ENCODE measurements around the gene TMPRSS11E.

TMPRSS11E gene

DNA sequence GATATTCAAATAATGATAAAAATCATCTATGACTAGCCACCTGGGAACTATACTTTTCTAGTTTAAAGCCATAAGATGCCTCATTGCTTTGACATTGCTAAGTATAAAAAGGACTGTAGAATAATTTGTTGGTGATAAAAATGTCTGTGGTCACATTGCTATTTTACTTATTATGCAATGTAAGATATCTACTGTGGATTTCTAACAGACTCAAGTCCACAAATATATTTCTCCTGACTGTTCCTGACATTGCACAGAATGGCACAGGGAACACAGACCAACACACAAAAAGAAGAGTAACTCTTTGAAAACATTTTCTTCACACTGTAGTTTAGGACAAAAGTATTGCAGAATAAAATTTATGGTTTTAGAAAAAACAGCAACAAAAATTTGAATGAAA lies 2.2 kb upstream of the TMPRSS11E start:
- peaks cover 11% of the 10 kb centered on the region for H3K4me1 ChIP-seq (ENCODE audit: insufficient read depth, low read length, poor library complexity, severe bottlenecking)
- H3K4me3 ChIP-seq (ENCODE audit: low read length, poor library complexity, severe bottlenecking): no peak overlapping the region
- H3K79me2 ChIP-seq (ENCODE audit: insufficient read depth, low read length): no peaks in the 10 kb centered on the region
- no peaks in the 10 kb centered on the region for H3K27me3 ChIP-seq (ENCODE audit: insufficient read depth, low read length, poor library complexity, severe bottlenecking)
- no peak overlapping the region for H2AFZ ChIP-seq (ENCODE audit: low read length)
- no peak overlapping the region for H3K4me2 ChIP-seq (ENCODE audit: low read depth, low read length, poor library complexity, severe bottlenecking)
- H3K9ac ChIP-seq (ENCODE audit: low read depth, low read length, poor library complexity, severe bottlenecking): no peak overlapping the region
- TF ChIP-seq, protein P1, sequence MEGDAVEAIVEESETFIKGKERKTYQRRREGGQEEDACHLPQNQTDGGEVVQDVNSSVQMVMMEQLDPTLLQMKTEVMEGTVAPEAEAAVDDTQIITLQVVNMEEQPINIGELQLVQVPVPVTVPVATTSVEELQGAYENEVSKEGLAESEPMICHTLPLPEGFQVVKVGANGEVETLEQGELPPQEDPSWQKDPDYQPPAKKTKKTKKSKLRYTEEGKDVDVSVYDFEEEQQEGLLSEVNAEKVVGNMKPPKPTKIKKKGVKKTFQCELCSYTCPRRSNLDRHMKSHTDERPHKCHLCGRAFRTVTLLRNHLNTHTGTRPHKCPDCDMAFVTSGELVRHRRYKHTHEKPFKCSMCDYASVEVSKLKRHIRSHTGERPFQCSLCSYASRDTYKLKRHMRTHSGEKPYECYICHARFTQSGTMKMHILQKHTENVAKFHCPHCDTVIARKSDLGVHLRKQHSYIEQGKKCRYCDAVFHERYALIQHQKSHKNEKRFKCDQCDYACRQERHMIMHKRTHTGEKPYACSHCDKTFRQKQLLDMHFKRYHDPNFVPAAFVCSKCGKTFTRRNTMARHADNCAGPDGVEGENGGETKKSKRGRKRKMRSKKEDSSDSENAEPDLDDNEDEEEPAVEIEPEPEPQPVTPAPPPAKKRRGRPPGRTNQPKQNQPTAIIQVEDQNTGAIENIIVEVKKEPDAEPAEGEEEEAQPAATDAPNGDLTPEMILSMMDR (conservative IDR thresholded peaks at IDR 0.05; ENCODE audit: low read length): no peak
- TF ChIP-seq EZH2phosphoT487 (IDR thresholded peaks at IDR 0.05; ENCODE audit: borderline replicate concordance): no peak
- H4K20me1 ChIP-seq (ENCODE audit: insufficient read depth, low read length, poor library complexity, severe bottlenecking): no peaks in the 10 kb centered on the region
- no peaks in the 10 kb centered on the region for H3K9me2 ChIP-seq (replicated peaks; ENCODE audit: low read depth, low read length)
- H3K9me3 ChIP-seq (ENCODE audit: insufficient read depth, low read depth, low read length): no peaks in the 10 kb centered on the region
- H3K36me3 ChIP-seq (ENCODE audit: insufficient read depth, low read length): no peaks in the 10 kb centered on the region
- H3F3A ChIP-seq (ENCODE audit: low read depth): no peaks in the 10 kb centered on the region

DNA sequence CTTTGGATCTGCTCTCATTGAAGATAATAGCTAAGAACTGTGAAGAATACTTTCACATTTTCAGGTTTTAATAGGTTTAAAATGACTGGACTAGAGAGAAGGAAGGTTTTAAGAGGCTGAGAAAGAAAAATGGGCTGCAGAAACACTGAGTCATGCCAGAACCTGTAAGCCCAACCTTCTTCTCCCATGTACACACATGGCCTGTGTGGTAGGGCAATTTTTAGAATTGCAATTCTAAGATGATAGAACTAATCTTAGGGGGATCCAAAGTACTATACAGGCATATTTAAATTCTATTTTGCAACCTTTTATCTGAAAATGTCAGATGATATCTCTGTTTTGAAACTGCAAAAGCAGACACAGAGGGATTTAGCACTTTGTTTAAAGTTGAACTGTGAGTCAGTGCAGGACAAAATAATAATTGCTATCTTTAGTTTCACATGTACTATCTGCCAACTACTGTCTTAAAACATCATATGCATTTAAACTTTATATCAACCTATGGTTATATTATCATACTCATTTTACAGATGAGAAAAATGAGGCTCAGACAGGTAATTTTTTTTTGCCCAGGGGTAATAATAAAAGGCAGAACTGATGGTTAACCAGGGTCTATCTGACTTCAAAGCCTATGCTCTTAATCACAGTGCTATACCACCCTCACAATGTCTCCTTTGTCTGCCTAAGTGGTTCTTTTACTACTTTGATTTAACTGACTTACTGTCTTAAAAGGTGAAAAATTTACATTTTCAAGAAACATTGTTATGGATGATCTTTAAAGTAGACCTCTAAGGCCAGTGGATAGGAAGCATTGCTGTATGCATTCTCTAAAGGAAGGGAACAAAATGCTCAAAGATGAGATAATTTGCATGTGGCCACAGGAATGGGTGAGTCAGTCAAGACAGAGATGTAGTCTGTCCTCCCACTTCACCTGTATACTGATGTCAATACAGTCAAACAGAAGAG lies 4.3 kb downstream of the TMPRSS11E start:
- Histone ChIP-seq H3K79me2 (ENCODE audit: insufficient read depth, low read length) (no peaks in the 10 kb centered on the region), H3K9me2 (replicated peaks; ENCODE audit: low read depth, low read length) (no peaks in the 10 kb centered on the region), H4K20me1 (ENCODE audit: insufficient read depth, low read length, poor library complexity, severe bottlenecking) (no peaks in the 10 kb centered on the region), H3K9me3 (ENCODE audit: insufficient read depth, low read depth, low read length) (no peaks in the 10 kb centered on the region), H3K4me2 (ENCODE audit: low read depth, low read length, poor library complexity, severe bottlenecking) (no peak overlapping the region), H3K4me3 (ENCODE audit: low read length, poor library complexity, severe bottlenecking) (no peak overlapping the region), H2AFZ (ENCODE audit: low read length) (peak overlapping the region; percentile 58; the same call in 1 of the 2 replicates), H3F3A (ENCODE audit: low read depth) (no peaks in the 10 kb centered on the region), H3K27me3 (ENCODE audit: insufficient read depth, low read length, poor library complexity, severe bottlenecking) (no peaks in the 10 kb centered on the region), H3K36me3 (ENCODE audit: insufficient read depth, low read length) (no peaks in the 10 kb centered on the region), H3K4me1 (ENCODE audit: insufficient read depth, low read length, poor library complexity, severe bottlenecking) (peaks cover 13% of the 10 kb centered on the region), H3K9ac (ENCODE audit: low read depth, low read length, poor library complexity, severe bottlenecking) (no peak overlapping the region)
- no peak for TF ChIP-seq EZH2phosphoT487 (IDR thresholded peaks at IDR 0.05; ENCODE audit: borderline replicate concordance)
- TF ChIP-seq, protein P1 (conservative IDR thresholded peaks at IDR 0.05; ENCODE audit: low read length): no peak

DNA sequence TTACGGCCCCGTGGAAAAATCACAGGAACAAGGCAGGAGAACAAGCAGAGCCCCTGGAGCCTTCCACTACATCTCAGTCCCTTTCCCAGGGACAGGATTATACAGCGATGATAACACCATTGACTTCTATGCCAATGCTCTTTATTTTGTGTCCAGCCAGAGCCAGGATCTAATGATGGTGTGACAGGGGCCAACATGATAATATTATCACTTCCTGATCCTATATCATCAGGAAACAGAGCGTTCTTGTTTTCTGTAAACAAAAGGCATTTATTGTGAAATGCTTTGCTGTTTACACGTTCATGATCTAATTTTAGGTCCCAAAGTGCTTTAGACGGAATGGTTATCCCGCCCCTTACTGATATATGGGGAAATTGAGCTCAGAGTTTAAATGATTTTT lies 12.8 kb downstream of the TMPRSS11E start:
- TF ChIP-seq, protein P1 (conservative IDR thresholded peaks at IDR 0.05; ENCODE audit: low read length): no peak
- no peak for TF ChIP-seq EZH2phosphoT487 (IDR thresholded peaks at IDR 0.05; ENCODE audit: borderline replicate concordance)
- H3K4me3 ChIP-seq (ENCODE audit: low read length, poor library complexity, severe bottlenecking): no peak overlapping the region
- no peaks in the 10 kb centered on the region for H3F3A ChIP-seq (ENCODE audit: low read depth)
- no peaks in the 10 kb centered on the region for H3K9me2 ChIP-seq (replicated peaks; ENCODE audit: low read depth, low read length)
- H3K79me2 ChIP-seq (ENCODE audit: insufficient read depth, low read length): no peaks in the 10 kb centered on the region
- H3K9ac ChIP-seq (ENCODE audit: low read depth, low read length, poor library complexity, severe bottlenecking): no peak overlapping the region
- no peaks in the 10 kb centered on the region for H3K4me1 ChIP-seq (ENCODE audit: insufficient read depth, low read length, poor library complexity, severe bottlenecking)
- H3K27me3 ChIP-seq (ENCODE audit: insufficient read depth, low read length, poor library complexity, severe bottlenecking): no peaks in the 10 kb centered on the region
- H4K20me1 ChIP-seq (ENCODE audit: insufficient read depth, low read length, poor library complexity, severe bottlenecking): no peaks in the 10 kb centered on the region
- H3K36me3 ChIP-seq (ENCODE audit: insufficient read depth, low read length): no peaks in the 10 kb centered on the region
- H3K9me3 ChIP-seq (ENCODE audit: insufficient read depth, low read depth, low read length): no peaks in the 10 kb centered on the region
- no peak overlapping the region for H3K4me2 ChIP-seq (ENCODE audit: low read depth, low read length, poor library complexity, severe bottlenecking)
- H2AFZ ChIP-seq (ENCODE audit: low read length): no peak overlapping the region
